H9 (cell line): Measurements from ENCODE around the gene UBAC2. TPM values are rescaled to one million over a fixed set of nuclear protein-coding genes. Genes with fewer than 3 reads are reported as not detected.

ENCODE experiments used
- DNase-seq: peaks from one replicate; pipeline ENCODE4 v3.0.0-alpha.2; 2017
- H2AFZ ChIP-seq: one replicate; pipeline ENCODE4 v1.6.1; 2013; ENCODE audit warnings: mild to moderate bottlenecking, low read length, control low read depth, moderate library complexity
- H2AK5ac ChIP-seq: 2 replicates; pipeline ENCODE4 v1.6.1; 2013; ENCODE audit warnings: low read length, control low read depth, mixed read lengths; ENCODE audit not compliant: insufficient read length
- H2BK120ac ChIP-seq: one replicate; pipeline ENCODE4 v1.6.1; 2013; ENCODE audit warnings: low read depth, mild to moderate bottlenecking, low read length, control low read depth, inconsistent platforms; ENCODE audit not compliant: poor library complexity, severe bottlenecking
- H2BK12ac ChIP-seq: 2 replicates; pipeline ENCODE4 v1.6.1; 2013; ENCODE audit warnings: low read length, control low read depth, mixed read lengths, low read depth; ENCODE audit not compliant: insufficient read length
- H2BK15ac ChIP-seq: 2 replicates; pipeline ENCODE4 v1.6.1; 2013; ENCODE audit warnings: low read depth, low read length, control low read depth
- H2BK20ac ChIP-seq: one replicate; pipeline ENCODE4 v1.6.1; 2013; ENCODE audit warnings: low read depth, mild to moderate bottlenecking, low read length, control low read depth, inconsistent platforms; ENCODE audit not compliant: poor library complexity, severe bottlenecking
- H2BK5ac ChIP-seq: 2 replicates; pipeline ENCODE4 v1.6.1; 2013; ENCODE audit warnings: low read length, control low read depth, mixed read lengths; ENCODE audit not compliant: insufficient read length
- H3K14ac ChIP-seq: 2 replicates; pipeline ENCODE4 v1.6.1; 2013; ENCODE audit warnings: low read length, control low read depth; ENCODE audit not compliant: insufficient read depth
- H3K18ac ChIP-seq: 2 replicates; pipeline ENCODE4 v1.6.1; 2013; ENCODE audit warnings: low read depth, mild to moderate bottlenecking, mixed read lengths, low read length, control low read depth; ENCODE audit not compliant: insufficient read length
- H3K23ac ChIP-seq: 2 replicates; pipeline ENCODE4 v1.6.1; 2013; ENCODE audit warnings: low read length, control low read depth, mixed read lengths, low read depth; ENCODE audit not compliant: insufficient read length
- H3K23me2 ChIP-seq: 2 replicates; pipeline ENCODE4 v1.6.1; 2013; ENCODE audit warnings: low read depth, mild to moderate bottlenecking, mixed read lengths, low read length, control low read depth; ENCODE audit not compliant: insufficient read length, poor library complexity, severe bottlenecking
- H3K27ac ChIP-seq: 2 replicates; pipeline ENCODE4 v1.5.1; 2013; ENCODE audit warnings: low read length, control low read depth, mixed read lengths, low read depth; ENCODE audit not compliant: insufficient read length
- H3K27me3 ChIP-seq: 2 replicates; pipeline ENCODE4 v1.6.1; 2013; ENCODE audit warnings: low read length, control low read depth, inconsistent platforms; ENCODE audit not compliant: insufficient read depth
- H3K4ac ChIP-seq: 2 replicates; pipeline ENCODE4 v1.6.1; 2013; ENCODE audit warnings: low read depth, mild to moderate bottlenecking, control low read depth, inconsistent platforms, low read length, moderate library complexity
- H3K4me1 ChIP-seq: 2 replicates; pipeline ENCODE4 v1.6.1; 2013; ENCODE audit warnings: low read length, control low read depth, inconsistent platforms; ENCODE audit not compliant: insufficient read depth
- H3K4me2 ChIP-seq: 2 replicates; pipeline ENCODE4 v1.6.1; 2013; ENCODE audit warnings: low read length, control low read depth, mixed read lengths; ENCODE audit not compliant: insufficient read length, insufficient read depth
- H3K56ac ChIP-seq: 2 replicates; pipeline ENCODE4 v1.6.1; 2013; ENCODE audit warnings: low read depth, mild to moderate bottlenecking, mixed read lengths, low read length, control low read depth; ENCODE audit not compliant: insufficient read length
- H3K79me1 ChIP-seq: 2 replicates; pipeline ENCODE4 v1.6.1; 2013; ENCODE audit warnings: low read depth, mild to moderate bottlenecking, moderate library complexity, low read length, control low read depth, inconsistent platforms; ENCODE audit not compliant: insufficient read depth, poor library complexity, severe bottlenecking
- H3K79me2 ChIP-seq: 2 replicates; pipeline ENCODE4 v1.6.1; 2013; ENCODE audit warnings: low read length, control low read depth, inconsistent platforms; ENCODE audit not compliant: insufficient read depth
- H3K9ac ChIP-seq: 2 replicates; pipeline ENCODE4 v1.6.1; 2013; ENCODE audit warnings: low read length, control low read depth, mixed read lengths; ENCODE audit not compliant: insufficient read length; ENCODE audit errors: extremely low read depth
- H3K9me3 ChIP-seq: one replicate; pipeline ENCODE4 v1.6.1; 2013; ENCODE audit warnings: low read depth, low read length, inconsistent platforms; ENCODE audit not compliant: control insufficient read depth
- H3T11ph ChIP-seq: one replicate; pipeline ENCODE4 v1.6.1; 2013; ENCODE audit warnings: mild to moderate bottlenecking, low read length, control low read depth, inconsistent platforms
- H4K20me1 ChIP-seq: one replicate; pipeline ENCODE4 v1.6.1; 2013; ENCODE audit not compliant: control insufficient read depth, insufficient read length, insufficient read depth
- H4K5ac ChIP-seq: 2 replicates; pipeline ENCODE4 v1.6.1; 2013; ENCODE audit warnings: low read depth, mild to moderate bottlenecking, mixed read lengths, low read length, control low read depth; ENCODE audit not compliant: insufficient read length
- H4K8ac ChIP-seq: replicated peaks from 2 replicates; pipeline ENCODE4 v1.6.1; 2013; ENCODE audit warnings: low read length, control low read depth, mixed read lengths, low read depth; ENCODE audit not compliant: insufficient read length
- H4K91ac ChIP-seq: 2 replicates; pipeline ENCODE4 v1.6.1; 2013; ENCODE audit warnings: low read depth, mild to moderate bottlenecking, moderate library complexity, mixed read lengths, low read length, control low read depth; ENCODE audit not compliant: insufficient read length
- H3K27ac Mint-ChIP-seq, 3 experiments: 2 replicates in 2 of 3; 3 replicates in 1 of 3; pipeline ENCODE4 v1.8.0; 2020 to 2021; ENCODE audit warnings: mixed read lengths in 3 of 3, mild to moderate bottlenecking in 1 of 3, moderate library complexity in 1 of 3
- H3K27me3 Mint-ChIP-seq: 2 replicates; pipeline ENCODE4 v1.8.0; 2021; ENCODE audit warnings: low read depth, mild to moderate bottlenecking, moderate library complexity, mixed read lengths
- H3K36me3 Mint-ChIP-seq, 3 experiments: 2 replicates in 2 of 3; 3 replicates in 1 of 3; pipeline ENCODE4 v1.8.0; 2020 to 2021; ENCODE audit warnings: low read depth in 3 of 3, mixed read lengths in 3 of 3; ENCODE audit not compliant: insufficient read depth in 1 of 3
- H3K4me1 Mint-ChIP-seq, 2 experiments: 2 replicates each; pipeline ENCODE4 v1.8.0; 2020; ENCODE audit warnings: mixed read lengths in 2 of 2
- H3K4me3 Mint-ChIP-seq, 2 experiments: 2 replicates in 1 of 2; 3 replicates in 1 of 2; pipeline ENCODE4 v1.8.0; 2020 to 2021; ENCODE audit warnings: mild to moderate bottlenecking in 2 of 2, mixed read lengths in 2 of 2, moderate library complexity in 1 of 2
- H3K9me3 Mint-ChIP-seq, 2 experiments: 2 replicates in 1 of 2; 3 replicates in 1 of 2; pipeline ENCODE4 v1.8.0; 2020; ENCODE audit warnings: mild to moderate bottlenecking in 2 of 2, mixed read lengths in 2 of 2, moderate library complexity in 1 of 2
- WGBS: extraction: QIAGEN DNeasy Blood & Tissue Kit; methylation state at CpG from one replicate; pipeline ENCODE4 v1.1.7; 2013; ENCODE audit warnings: missing lambda C conversion rate, low lambda C conversion rate, mixed read lengths; ENCODE audit not compliant: insufficient read length; ENCODE audit errors: extremely low coverage; 5-methylcytosine and 5-hydroxymethylcytosine counted together
- total RNA-seq: library from RNA; stranded (reverse); gene quantifications from 2 replicates; pipeline ENCODE4 v1.2.1, GENCODE V29; 2021
- TF ChIP-seq, protein P1 (sequence below): fragments of 200-600 bp; sonication (generic); conservative IDR thresholded peaks from 3 replicates; pipeline ENCODE4 v1.8.0; 2021; ENCODE audit warnings: antibody characterized with exemption, mild to moderate bottlenecking

Gene UBAC2
- total RNA-seq, 1 experiment from 2014 or later = 52.3 TPM

DNA sequence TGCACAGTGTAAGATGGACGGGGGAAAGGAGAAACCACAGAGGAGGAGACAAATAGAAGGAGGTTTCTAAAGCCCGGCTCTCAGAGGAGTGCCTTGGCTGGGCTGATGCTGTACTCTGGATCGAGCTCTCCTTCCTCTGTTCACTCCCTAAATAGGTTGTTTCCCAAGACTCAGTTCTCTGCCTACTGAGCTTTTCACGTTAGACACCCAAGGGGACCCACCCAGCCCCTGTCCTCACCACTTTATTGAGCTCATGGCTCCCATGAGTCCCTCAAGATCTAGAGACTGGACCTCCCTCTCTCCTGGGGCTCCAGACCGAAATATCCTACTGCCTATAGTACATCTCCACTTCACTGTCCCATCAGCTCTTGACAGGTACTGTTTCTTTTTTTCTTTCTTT, 144.7 kb downstream of the UBAC2 start:
- no peaks in the 10 kb centered on the region for H3K9me3 Mint-ChIP-seq
- H3K9ac ChIP-seq = no peak overlapping the region
- H4K20me1 ChIP-seq = peaks cover 3% of the 10 kb centered on the region
- no peak overlapping the region for H2AK5ac ChIP-seq
- H4K91ac ChIP-seq = no peak overlapping the region
- peaks cover 14 to 71% (median 42%) of the 10 kb centered on the region in 3 experiments for H3K36me3 Mint-ChIP-seq
- H3K9me3 ChIP-seq = no peaks in the 10 kb centered on the region
- H3K4me2 ChIP-seq = no peak overlapping the region
- H4K5ac ChIP-seq = no peak overlapping the region
- WGBS = no CpG with 5 or more reads among the region's 5 CpGs
- no peak overlapping the region for H3K18ac ChIP-seq
- H2BK12ac ChIP-seq = no peak overlapping the region
- H3K56ac ChIP-seq = no peak overlapping the region
- H3K4me1 Mint-ChIP-seq = no peaks in the 10 kb centered on the region
- no peak overlapping the region for H2BK20ac ChIP-seq
- H2BK15ac ChIP-seq = no peak overlapping the region
- H2BK120ac ChIP-seq = no peak overlapping the region
- H3K14ac ChIP-seq = no peak overlapping the region
- H4K8ac ChIP-seq = no peak overlapping the region
- H3K79me2 ChIP-seq = no peaks in the 10 kb centered on the region
- no peaks in the 10 kb centered on the region for H3K27me3 Mint-ChIP-seq
- H3K23me2 ChIP-seq = no peaks in the 10 kb centered on the region
- TF ChIP-seq, protein P1, sequence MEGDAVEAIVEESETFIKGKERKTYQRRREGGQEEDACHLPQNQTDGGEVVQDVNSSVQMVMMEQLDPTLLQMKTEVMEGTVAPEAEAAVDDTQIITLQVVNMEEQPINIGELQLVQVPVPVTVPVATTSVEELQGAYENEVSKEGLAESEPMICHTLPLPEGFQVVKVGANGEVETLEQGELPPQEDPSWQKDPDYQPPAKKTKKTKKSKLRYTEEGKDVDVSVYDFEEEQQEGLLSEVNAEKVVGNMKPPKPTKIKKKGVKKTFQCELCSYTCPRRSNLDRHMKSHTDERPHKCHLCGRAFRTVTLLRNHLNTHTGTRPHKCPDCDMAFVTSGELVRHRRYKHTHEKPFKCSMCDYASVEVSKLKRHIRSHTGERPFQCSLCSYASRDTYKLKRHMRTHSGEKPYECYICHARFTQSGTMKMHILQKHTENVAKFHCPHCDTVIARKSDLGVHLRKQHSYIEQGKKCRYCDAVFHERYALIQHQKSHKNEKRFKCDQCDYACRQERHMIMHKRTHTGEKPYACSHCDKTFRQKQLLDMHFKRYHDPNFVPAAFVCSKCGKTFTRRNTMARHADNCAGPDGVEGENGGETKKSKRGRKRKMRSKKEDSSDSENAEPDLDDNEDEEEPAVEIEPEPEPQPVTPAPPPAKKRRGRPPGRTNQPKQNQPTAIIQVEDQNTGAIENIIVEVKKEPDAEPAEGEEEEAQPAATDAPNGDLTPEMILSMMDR = no peak
- no peak overlapping the region for H3K23ac ChIP-seq
- H3K27ac Mint-ChIP-seq = no peak overlapping the region
- H3K4me3 Mint-ChIP-seq = no peak overlapping the region
- no peaks in the 10 kb centered on the region for H3K4me1 ChIP-seq
- no peak overlapping the region for H3T11ph ChIP-seq
- no peaks in the 10 kb centered on the region for H3K27me3 ChIP-seq
- H2BK5ac ChIP-seq = no peak overlapping the region
- no peak overlapping the region for H3K27ac ChIP-seq
- no peaks in the 10 kb centered on the region for H3K79me1 ChIP-seq
- no peak overlapping the region for H3K4ac ChIP-seq
- H2AFZ ChIP-seq = no peak overlapping the region
- DNase-seq = no peak
